Neutrophil (primary cell): ENCODE data around the gene APOBEC4.

ENCODE experiments used
- H3K27ac ChIP-seq: fragments of 200-600 bp; sonication (generic); 2 replicates; pipeline ENCODE4 v1.5.1; 2016; ENCODE audit warnings: mild to moderate bottlenecking, moderate library complexity
- H3K27me3 ChIP-seq: fragments of 200-600 bp; sonication (generic); 2 replicates; pipeline ENCODE4 v1.6.0; 2016; ENCODE audit warnings: mild to moderate bottlenecking
- H3K36me3 ChIP-seq: fragments of 200-600 bp; sonication (generic); 2 replicates; pipeline ENCODE4 v1.5.1; 2017
- H3K4me1 ChIP-seq, 2 experiments: fragments of 200-600 bp in 1 of 2; sonication (generic) in 1 of 2; 1 replicate in 1 of 2; 2 replicates in 1 of 2; pipeline versions ENCODE4 v1.5.1 to v1.6.1; 2013 to 2016; ENCODE audit warnings: low read depth in 1 of 2, low read length in 1 of 2, mild to moderate bottlenecking in 1 of 2, moderate library complexity in 1 of 2; ENCODE audit not compliant: control insufficient read depth in 1 of 2, insufficient read depth in 1 of 2
- H3K4me3 ChIP-seq, 2 experiments: fragments of 200-600 bp in 1 of 2; sonication (generic) in 1 of 2; 1 replicate in 1 of 2; 2 replicates in 1 of 2; pipeline ENCODE4 v1.5.1; 2013 to 2016; ENCODE audit warnings: low read depth in 1 of 2, low read length in 1 of 2, mild to moderate bottlenecking in 1 of 2, moderate library complexity in 1 of 2
- H3K9me3 ChIP-seq: fragments of 200-600 bp; sonication (generic); 2 replicates; pipeline ENCODE4 v1.5.1; 2016
- TF ChIP-seq, protein P1 (sequence below): fragments of 200-600 bp; sonication (generic); IDR thresholded peaks from 2 replicates; pipeline ENCODE4 v1.5.1; 2016; ENCODE audit warnings: antibody characterized with exemption

The APOBEC4 gene

DNA sequence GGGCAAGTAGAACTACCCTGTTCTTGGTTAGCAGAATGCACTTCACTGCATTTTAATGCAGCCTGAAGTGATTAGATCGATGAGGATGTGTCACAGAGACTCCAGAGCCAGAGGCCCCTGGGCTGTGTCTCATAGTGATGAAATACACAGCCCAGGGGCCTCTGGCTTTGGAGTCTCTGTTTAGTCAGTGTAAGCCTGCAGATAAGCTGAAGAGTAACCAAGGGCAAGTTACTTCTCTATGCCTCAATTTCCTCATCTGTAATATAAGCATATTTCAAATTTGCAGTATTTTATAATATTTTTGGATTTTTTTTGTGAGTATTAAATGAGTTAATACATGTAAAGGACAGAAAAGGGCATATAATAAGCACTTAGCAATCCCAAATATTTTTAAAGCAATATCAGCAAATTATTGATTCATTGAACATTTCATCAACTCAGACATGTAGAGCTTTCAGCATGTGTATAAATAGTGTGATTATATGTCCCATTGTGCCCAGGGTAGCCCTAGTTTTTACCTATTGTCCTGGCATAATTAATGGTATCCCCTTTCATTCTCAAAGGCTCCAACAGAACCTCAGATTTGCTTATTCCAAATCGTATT is 23.6 kb upstream of the APOBEC4 start:
- no peak overlapping the region for H3K27ac ChIP-seq
- peaks cover 53% of the 10 kb centered on the region for H3K27me3 ChIP-seq
- TF ChIP-seq, protein P1, sequence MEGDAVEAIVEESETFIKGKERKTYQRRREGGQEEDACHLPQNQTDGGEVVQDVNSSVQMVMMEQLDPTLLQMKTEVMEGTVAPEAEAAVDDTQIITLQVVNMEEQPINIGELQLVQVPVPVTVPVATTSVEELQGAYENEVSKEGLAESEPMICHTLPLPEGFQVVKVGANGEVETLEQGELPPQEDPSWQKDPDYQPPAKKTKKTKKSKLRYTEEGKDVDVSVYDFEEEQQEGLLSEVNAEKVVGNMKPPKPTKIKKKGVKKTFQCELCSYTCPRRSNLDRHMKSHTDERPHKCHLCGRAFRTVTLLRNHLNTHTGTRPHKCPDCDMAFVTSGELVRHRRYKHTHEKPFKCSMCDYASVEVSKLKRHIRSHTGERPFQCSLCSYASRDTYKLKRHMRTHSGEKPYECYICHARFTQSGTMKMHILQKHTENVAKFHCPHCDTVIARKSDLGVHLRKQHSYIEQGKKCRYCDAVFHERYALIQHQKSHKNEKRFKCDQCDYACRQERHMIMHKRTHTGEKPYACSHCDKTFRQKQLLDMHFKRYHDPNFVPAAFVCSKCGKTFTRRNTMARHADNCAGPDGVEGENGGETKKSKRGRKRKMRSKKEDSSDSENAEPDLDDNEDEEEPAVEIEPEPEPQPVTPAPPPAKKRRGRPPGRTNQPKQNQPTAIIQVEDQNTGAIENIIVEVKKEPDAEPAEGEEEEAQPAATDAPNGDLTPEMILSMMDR: no peak
- no peak overlapping the region for H3K4me3 ChIP-seq
- H3K9me3 ChIP-seq: no peaks in the 10 kb centered on the region
- H3K36me3 ChIP-seq: no peaks in the 10 kb centered on the region
- no peaks in the 10 kb centered on the region for H3K4me1 ChIP-seq

DNA sequence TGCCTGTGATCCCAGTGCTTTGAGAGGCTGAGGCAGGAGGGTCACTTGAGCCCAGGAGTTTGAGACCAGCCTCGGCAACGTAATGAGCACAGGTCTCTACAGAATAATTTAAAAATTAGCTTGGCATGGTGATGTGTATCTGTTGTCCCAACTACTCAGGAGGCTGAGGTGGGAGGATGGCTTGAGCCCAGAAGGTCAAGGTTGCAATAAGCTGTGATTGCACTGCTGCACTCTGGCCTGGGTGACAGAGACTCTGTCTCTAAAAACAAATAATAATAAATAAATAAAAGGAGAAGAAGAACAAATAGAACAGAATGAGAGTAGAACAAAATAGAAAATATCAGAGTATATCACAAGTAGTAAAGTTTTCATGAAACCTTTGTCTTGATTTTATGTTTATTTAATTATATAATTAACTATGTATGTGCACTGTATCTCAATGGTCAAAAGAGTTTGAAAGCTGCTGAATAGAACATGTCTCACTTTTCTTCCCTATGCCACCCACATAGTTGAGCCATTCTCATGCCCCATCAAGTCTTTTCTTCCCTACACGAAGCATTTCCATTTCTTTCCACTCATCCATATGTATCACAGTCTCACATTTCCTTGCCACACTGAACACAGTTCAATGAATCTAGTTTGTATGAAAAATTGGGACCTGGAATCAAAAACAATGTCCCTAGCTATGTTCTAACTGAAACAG is 22.9 kb upstream of the APOBEC4 start:
- H3K27me3 ChIP-seq: peaks cover 53% of the 10 kb centered on the region
- H3K4me1 ChIP-seq: peaks cover 0 to under 1% of the 10 kb centered on the region in 2 experiments
- no peaks in the 10 kb centered on the region for H3K9me3 ChIP-seq
- no peaks in the 10 kb centered on the region for H3K36me3 ChIP-seq
- TF ChIP-seq, protein P1: no peak
- H3K27ac ChIP-seq: no peak overlapping the region
- H3K4me3 ChIP-seq: no peak overlapping the region

DNA sequence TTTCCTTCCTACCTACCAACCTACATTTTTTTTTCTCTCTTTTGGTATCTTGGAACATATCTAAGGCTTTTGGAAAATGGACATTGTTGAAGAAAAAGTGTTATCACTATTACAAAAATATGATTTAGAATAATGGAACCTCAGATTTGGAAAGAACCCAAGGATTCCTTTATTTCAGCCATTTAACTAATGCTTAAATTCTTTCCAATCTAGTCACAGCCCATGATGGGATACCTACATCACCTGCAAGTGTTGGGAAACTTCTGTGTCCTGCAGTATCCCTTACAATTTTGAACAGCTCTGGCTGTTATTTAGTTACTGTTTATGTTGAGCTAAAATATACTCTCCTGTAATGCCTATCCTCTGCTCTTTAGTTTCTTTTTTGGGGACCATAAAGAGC is 22.3 kb upstream of the APOBEC4 start:
- no peak overlapping the region for H3K27ac ChIP-seq
- no peaks in the 10 kb centered on the region for H3K9me3 ChIP-seq
- peaks cover 53% of the 10 kb centered on the region for H3K27me3 ChIP-seq
- H3K4me1 ChIP-seq: peaks cover 0 to 5% of the 10 kb centered on the region in 2 experiments
- TF ChIP-seq, protein P1: no peak
- no peak overlapping the region for H3K4me3 ChIP-seq
- no peaks in the 10 kb centered on the region for H3K36me3 ChIP-seq

DNA sequence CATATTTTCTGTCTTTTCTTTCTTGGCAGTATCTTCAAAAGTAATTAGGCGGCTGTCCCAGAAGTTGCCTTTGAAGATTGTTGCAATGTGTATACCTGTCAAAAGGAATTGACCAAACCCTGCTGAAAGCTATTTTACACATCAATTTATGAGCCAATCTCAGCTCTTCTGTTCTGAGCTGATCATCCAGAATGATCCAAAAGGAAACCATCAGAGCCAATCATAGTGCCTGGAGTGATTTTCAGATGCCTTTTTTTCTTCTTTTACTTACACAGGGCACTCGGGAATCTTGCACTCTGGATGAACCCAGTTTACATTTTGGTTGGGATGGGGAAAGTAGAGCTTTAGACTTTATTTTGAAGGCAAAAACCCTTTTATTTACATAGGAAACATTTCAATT is 21.8 kb upstream of the APOBEC4 start:
- Histone ChIP-seq H3K27ac (no peak overlapping the region), H3K36me3 (no peaks in the 10 kb centered on the region), H3K4me3 (no peak overlapping the region), H3K4me1 (peaks cover under 1 to 7% of the 10 kb centered on the region in 2 experiments), H3K9me3 (no peaks in the 10 kb centered on the region), H3K27me3 (peaks cover 53% of the 10 kb centered on the region)
- TF ChIP-seq, protein P1: no peak

DNA sequence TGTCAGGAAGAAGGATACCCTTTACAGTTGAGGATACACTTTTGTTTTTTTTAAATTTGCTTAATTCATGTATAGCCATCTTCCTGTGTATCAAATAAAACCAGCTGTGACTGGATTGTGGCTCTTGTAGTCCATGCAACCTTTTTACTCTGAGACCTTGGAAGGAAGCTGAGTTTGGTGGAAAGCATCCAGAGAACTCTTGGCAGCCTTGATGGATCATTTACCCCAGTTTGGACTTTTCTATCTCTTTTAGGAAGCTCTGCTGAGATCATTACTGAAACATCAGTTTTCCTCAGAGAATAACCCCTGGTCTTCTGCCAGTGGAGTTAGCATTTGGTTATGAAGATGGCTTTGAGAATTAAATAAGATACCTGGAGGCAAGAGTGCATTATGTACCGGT is 21.2 kb upstream of the APOBEC4 start:
- H3K27me3 ChIP-seq: peaks cover 53% of the 10 kb centered on the region

More for the DNA sequence above, 21.2 kb upstream of the APOBEC4 start:
- Histone ChIP-seq H3K9me3 (no peaks in the 10 kb centered on the region), H3K4me3 (no peak overlapping the region), H3K4me1 (peaks cover 6 to 12% of the 10 kb centered on the region in 2 experiments), H3K27ac (no peak overlapping the region), H3K36me3 (no peaks in the 10 kb centered on the region)
- TF ChIP-seq, protein P1: no peak
